Thyroid gland (tissue), 4 donors: ENCODE measurements around the gene EDNRB.

Source experiments
- POLR2A ChIP-seq, 2 donors: fragments of 450-650 bp; IDR thresholded peaks; one replicate each; pipeline ENCODE4 v1.6.1; 2017; ENCODE audit warnings: antibody characterized with exemption in 2 of 2, mild to moderate bottlenecking in 2 of 2, moderate library complexity in 1 of 2
- TF ChIP-seq, protein P1 (sequence below), 6 experiments: fragments of 200-600 bp in 3 of 6; fragments of 450-650 bp in 3 of 6; sonication (generic) in 3 of 6; IDR thresholded peaks; one replicate each; pipeline ENCODE4 v1.5.1; 2016 to 2019; ENCODE audit warnings: antibody characterized with exemption in 6 of 6, mild to moderate bottlenecking in 2 of 6, inconsistent platforms in 1 of 6, moderate library complexity in 1 of 6

DNA sequence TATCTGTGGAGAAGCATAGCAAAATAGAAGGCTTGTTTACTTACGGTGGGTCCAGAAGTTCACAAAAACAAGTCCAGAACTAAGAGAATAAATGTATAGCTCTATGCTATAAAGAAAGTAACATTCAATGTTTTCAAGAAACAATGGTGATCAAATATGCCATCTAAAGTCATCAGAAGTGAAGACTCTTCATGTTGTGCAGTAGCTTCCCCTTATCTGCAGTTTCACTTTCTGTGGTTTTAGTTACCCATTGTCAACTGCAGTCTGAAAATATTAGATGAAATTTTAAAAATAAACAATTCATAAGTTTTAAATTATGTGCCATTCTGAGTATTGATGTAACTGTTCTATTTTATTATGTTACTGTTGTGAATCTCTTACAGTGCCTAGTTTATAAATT, 72.5 kb downstream of the EDNRB start:
- no peak for TF ChIP-seq POLR2A (IDR thresholded peaks at IDR 0.05)
- TF ChIP-seq, protein P1, sequence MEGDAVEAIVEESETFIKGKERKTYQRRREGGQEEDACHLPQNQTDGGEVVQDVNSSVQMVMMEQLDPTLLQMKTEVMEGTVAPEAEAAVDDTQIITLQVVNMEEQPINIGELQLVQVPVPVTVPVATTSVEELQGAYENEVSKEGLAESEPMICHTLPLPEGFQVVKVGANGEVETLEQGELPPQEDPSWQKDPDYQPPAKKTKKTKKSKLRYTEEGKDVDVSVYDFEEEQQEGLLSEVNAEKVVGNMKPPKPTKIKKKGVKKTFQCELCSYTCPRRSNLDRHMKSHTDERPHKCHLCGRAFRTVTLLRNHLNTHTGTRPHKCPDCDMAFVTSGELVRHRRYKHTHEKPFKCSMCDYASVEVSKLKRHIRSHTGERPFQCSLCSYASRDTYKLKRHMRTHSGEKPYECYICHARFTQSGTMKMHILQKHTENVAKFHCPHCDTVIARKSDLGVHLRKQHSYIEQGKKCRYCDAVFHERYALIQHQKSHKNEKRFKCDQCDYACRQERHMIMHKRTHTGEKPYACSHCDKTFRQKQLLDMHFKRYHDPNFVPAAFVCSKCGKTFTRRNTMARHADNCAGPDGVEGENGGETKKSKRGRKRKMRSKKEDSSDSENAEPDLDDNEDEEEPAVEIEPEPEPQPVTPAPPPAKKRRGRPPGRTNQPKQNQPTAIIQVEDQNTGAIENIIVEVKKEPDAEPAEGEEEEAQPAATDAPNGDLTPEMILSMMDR (IDR thresholded peaks at IDR 0.05): no peak
